Measurements from ENCODE around the gene HOTAIR. TPM values are rescaled to one million over a fixed set of nuclear protein-coding genes. Genes with fewer than 3 reads are reported as not detected.

HOTAIR gene
- total RNA-seq, 1 experiment from 2014 or later: not detected

DNA sequence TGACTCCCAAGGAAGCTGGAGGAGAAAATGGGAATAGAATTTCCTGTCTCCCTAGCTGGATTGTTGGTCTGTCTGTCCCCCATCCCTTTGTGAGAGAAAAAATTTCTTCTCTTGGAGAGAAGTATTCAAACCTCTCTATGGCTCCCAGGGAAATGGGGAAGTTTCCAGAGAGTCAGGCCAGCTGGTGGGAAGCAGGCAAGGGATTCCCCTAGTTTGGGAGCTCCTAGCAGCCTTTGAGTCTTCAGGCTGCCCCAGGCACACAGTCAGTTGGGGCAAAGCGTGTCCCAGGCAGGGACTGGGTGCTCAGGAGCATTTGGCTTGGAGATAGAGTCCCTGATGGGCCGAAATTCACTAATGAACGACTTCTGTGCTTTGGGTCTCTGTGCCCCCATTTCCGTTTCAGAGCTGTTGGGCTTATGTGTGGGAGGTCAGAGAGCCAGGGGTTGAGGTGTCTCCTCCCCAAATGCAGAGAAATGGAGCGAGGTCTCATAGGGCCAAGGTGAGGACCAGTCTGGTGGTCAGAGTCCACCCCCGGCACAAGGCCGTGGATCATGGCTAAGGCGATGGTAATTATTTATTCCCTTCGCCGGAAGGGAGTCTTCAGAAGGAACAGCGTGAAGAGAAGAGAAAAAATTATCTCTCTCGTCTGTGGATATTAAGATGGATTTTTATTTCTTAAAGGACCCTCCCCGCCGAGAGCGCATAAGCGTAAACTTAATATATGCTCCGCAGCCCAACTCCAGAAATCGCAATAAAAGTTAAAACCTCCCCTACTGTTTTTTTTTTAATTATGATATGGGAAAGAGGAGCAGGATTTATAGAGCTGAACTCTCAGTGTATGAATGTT is 18.6 kb upstream of the HOTAIR start:
- CTCF ChIA-PET: interaction anchor here (1.2 kb wide), 1 partner anchor 37 kb away, joined by 3 read pairs; no protein-coding TSS in a partner anchor
- Mint-ChIP-seq H3K4me1 (ENCODE audit: low read depth, unreplicated experiment) (peaks cover 53% of the 10 kb centered on the region), H3K9me3 (ENCODE audit: low read depth, unreplicated experiment) (no peaks in the 10 kb centered on the region), H3K4me3 (ENCODE audit: low read depth, unreplicated experiment) (peak overlapping the region; percentile 64), H3K36me3 (ENCODE audit: insufficient read depth, unreplicated experiment) (peaks cover 15% of the 10 kb centered on the region), H3K27me3 (ENCODE audit: unreplicated experiment) (peaks cover 100% of the 10 kb centered on the region), H3K27ac (ENCODE audit: unreplicated experiment) (no peak overlapping the region)
- no peak for TF ChIP-seq CTCF (IDR thresholded peaks at IDR 0.05; ENCODE audit: unreplicated experiment)
- intact Hi-C loops (cut with micrococcal nuclease; ENCODE audit: unreplicated experiment): no loop called here
- no peak for DNase-seq
- no TSS peak for BruUV-seq (replicated peaks)

DNA sequence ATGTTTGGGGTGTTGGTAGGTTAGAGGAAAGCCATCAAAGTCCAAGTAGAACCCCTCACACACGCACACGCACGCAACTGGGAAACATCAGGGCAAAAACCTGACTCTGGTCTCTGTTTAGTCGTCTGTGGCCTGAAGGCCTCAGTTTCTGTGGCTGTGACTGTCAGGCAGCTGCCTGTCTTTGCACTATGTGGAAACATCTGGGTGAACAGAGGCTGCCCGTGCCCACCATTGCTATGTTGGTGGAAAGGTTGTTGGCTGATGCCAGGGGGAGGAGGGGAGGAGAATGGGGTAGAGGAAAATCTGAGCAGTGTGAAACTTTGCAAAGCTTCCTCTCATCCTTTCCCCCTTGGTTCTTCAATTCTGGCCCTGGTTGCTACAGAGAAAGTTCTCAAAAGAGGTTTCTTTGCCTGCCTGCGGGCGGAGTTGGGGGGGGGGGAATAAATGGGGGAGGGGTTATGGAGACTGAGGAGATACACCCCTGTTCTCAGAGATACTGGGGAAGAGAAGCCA is 17.7 kb upstream of the HOTAIR start:
- peaks cover 100% of the 10 kb centered on the region for H3K27me3 Mint-ChIP-seq (ENCODE audit: unreplicated experiment)
- no peak overlapping the region for H3K27ac Mint-ChIP-seq (ENCODE audit: unreplicated experiment)
- no peaks in the 10 kb centered on the region for H3K9me3 Mint-ChIP-seq (ENCODE audit: low read depth, unreplicated experiment)
- peaks cover 15% of the 10 kb centered on the region for H3K36me3 Mint-ChIP-seq (ENCODE audit: insufficient read depth, unreplicated experiment)
- no TSS peak for BruUV-seq (replicated peaks)
- H3K4me1 Mint-ChIP-seq (ENCODE audit: low read depth, unreplicated experiment): peaks cover 47% of the 10 kb centered on the region
- no peak overlapping the region for H3K4me3 Mint-ChIP-seq (ENCODE audit: low read depth, unreplicated experiment)
- intact Hi-C loops (cut with micrococcal nuclease; ENCODE audit: unreplicated experiment): no loop called here
- DNase-seq: no peak
- TF ChIP-seq CTCF (IDR thresholded peaks at IDR 0.05; ENCODE audit: unreplicated experiment): no peak
- CTCF ChIA-PET: interaction anchor here (0.6 to 2.7 kb wide), 4 partner anchors 8 to 40 kb away, joined by 3 to 8 read pairs (median 4); partner anchors contain the start of gene HOXC9

- peaks cover 17% of the 10 kb centered on the region for H3K36me3 Mint-ChIP-seq (ENCODE audit: insufficient read depth, unreplicated experiment)
- intact Hi-C loops (cut with micrococcal nuclease; ENCODE audit: unreplicated experiment): no loop called here
- no peak overlapping the region for H3K27ac Mint-ChIP-seq (ENCODE audit: unreplicated experiment)
- DNase-seq: no peak
- no peak overlapping the region for H3K4me3 Mint-ChIP-seq (ENCODE audit: low read depth, unreplicated experiment)
- CTCF ChIA-PET: interaction anchor here (0.9 to 2.7 kb wide), 6 partner anchors 9 to 223 kb away, joined by 3 to 8 read pairs (median 4); partner anchors contain the start of genes HOXC8 and HOXC9
- H3K9me3 Mint-ChIP-seq (ENCODE audit: low read depth, unreplicated experiment): no peaks in the 10 kb centered on the region
- H3K4me1 Mint-ChIP-seq (ENCODE audit: low read depth, unreplicated experiment): peaks cover 44% of the 10 kb centered on the region
- H3K27me3 Mint-ChIP-seq (ENCODE audit: unreplicated experiment): peaks cover 100% of the 10 kb centered on the region
- no peak for TF ChIP-seq CTCF (IDR thresholded peaks at IDR 0.05; ENCODE audit: unreplicated experiment)
- no TSS peak for BruUV-seq (replicated peaks)
Measured at GRCh38 chr12:53991077-53991460, 16.3 kb upstream of the HOTAIR start.

DNA sequence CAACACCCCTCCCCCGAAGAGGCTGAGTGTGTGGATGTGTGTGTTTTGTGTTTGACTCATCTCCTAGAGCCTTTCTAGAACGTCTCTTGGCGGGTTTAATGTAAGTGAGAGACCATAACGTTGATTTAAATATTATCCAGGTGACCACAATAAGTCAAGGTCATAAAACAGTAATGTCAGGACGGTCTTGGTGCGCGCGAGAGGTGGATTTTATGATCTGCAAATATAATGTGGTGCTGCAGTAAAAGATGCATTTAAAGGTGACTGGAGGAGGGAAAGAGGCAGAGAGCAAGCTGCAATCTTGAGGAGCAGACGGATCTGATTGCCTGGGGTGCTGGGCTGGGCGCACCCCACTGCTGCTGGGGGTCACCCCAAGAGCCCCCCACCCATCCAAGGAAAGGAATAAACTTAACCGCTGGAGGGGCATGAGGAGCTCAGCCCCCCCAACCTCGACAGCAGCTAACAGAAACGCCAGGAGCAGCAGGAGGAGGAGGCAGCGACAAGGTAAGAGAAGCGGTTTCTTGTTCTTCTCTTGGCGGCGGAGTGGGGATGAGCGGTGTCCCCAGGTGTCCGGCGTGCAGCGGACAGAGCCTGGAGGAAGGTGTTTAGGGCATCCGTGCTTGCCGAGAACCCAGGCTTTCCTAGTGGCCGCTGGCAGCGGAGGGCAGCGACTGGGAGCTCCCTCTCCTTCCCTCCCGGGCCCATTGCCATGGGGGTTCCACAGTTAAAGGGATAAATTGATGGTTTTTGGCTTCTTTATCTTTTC is 15.7 kb upstream of the HOTAIR start:
- Mint-ChIP-seq H3K9me3 (ENCODE audit: low read depth, unreplicated experiment) (no peaks in the 10 kb centered on the region), H3K27me3 (ENCODE audit: unreplicated experiment) (peaks cover 100% of the 10 kb centered on the region), H3K27ac (ENCODE audit: unreplicated experiment) (no peak overlapping the region), H3K4me1 (ENCODE audit: low read depth, unreplicated experiment) (peaks cover 42% of the 10 kb centered on the region), H3K36me3 (ENCODE audit: insufficient read depth, unreplicated experiment) (peaks cover 17% of the 10 kb centered on the region), H3K4me3 (ENCODE audit: low read depth, unreplicated experiment) (peak overlapping the region; percentile 10)
- no peak for DNase-seq
- TF ChIP-seq CTCF (IDR thresholded peaks at IDR 0.05; ENCODE audit: unreplicated experiment): no peak
- CTCF ChIA-PET: interaction anchor here (0.7 to 2.7 kb wide), 7 partner anchors 10 to 290 kb away, joined by 3 to 8 read pairs (median 4); partner anchors contain the start of genes HOXC8 and HOXC9
- intact Hi-C loops (cut with micrococcal nuclease; ENCODE audit: unreplicated experiment): no loop called here
- BruUV-seq (replicated peaks): no TSS peak

Measured in Calu3 (cell line).